KMS-11 (cell line): ENCODE measurements around the gene KANSL1.

ENCODE experiments used
- H2AFZ ChIP-seq: fragments of 200-600 bp; sonication (generic); 2 replicates; pipeline ENCODE4 v1.6.1; 2016; ENCODE audit warnings: antibody characterized with exemption, mixed run types, low read depth
- H3K27ac ChIP-seq: fragments of 200-600 bp; sonication (generic); 2 replicates; pipeline ENCODE4 v1.6.1; 2016; ENCODE audit warnings: mild to moderate bottlenecking, mixed run types
- H3K27me3 ChIP-seq: fragments of 200-600 bp; sonication (generic); 2 replicates; pipeline ENCODE4 v1.6.1; 2017; ENCODE audit warnings: mild to moderate bottlenecking, low read depth, mixed run types, moderate library complexity; ENCODE audit not compliant: insufficient read depth
- H3K36me3 ChIP-seq: fragments of 200-600 bp; sonication (generic); 2 replicates; pipeline ENCODE4 v1.6.1; 2017; ENCODE audit warnings: mild to moderate bottlenecking, mixed run types; ENCODE audit not compliant: insufficient read depth
- H3K4me1 ChIP-seq: fragments of 200-600 bp; sonication (generic); 2 replicates; pipeline ENCODE4 v1.6.1; 2016; ENCODE audit warnings: mild to moderate bottlenecking, low read depth, mixed run types; ENCODE audit not compliant: poor library complexity, severe bottlenecking
- H3K4me2 ChIP-seq: fragments of 200-600 bp; sonication (generic); 2 replicates; pipeline ENCODE4 v1.7.0; 2016; ENCODE audit warnings: mild to moderate bottlenecking, mixed run types
- H3K4me3 ChIP-seq: fragments of 200-600 bp; sonication (generic); IDR thresholded peaks from 2 replicates; pipeline ENCODE4 v1.6.1; 2017; ENCODE audit warnings: low read depth, low read length, mixed read lengths; ENCODE audit not compliant: insufficient read depth
- H3K79me2 ChIP-seq: fragments of 200-600 bp; sonication (generic); 2 replicates; pipeline ENCODE4 v1.6.1; 2016; ENCODE audit warnings: low read depth, mixed run types; ENCODE audit not compliant: insufficient read depth
- H3K9ac ChIP-seq: fragments of 200-600 bp; sonication (generic); 2 replicates; pipeline ENCODE4 v1.6.1; 2016; ENCODE audit warnings: mild to moderate bottlenecking, mixed run types
- H4K20me1 ChIP-seq: fragments of 200-600 bp; sonication (generic); 2 replicates; pipeline ENCODE4 v1.6.1; 2016; ENCODE audit warnings: mild to moderate bottlenecking, mixed run types; ENCODE audit not compliant: insufficient read depth
- CTCF ChIP-seq: fragments of 200-600 bp; sonication (generic); conservative IDR thresholded peaks from 2 replicates; pipeline ENCODE4 v1.6.1; 2017; ENCODE audit warnings: low read depth, mild to moderate bottlenecking, antibody characterized with exemption, low read length, moderate library complexity, mixed read lengths

Gene KANSL1

GRCh38 chr17:46072998-46073397, 120.2 kb downstream of the KANSL1 start:
- Histone ChIP-seq H3K4me1 (peaks cover 6% of the 10 kb centered on the region), H3K9ac (no peak overlapping the region), H3K27me3 (no peaks in the 10 kb centered on the region), H3K27ac (no peak overlapping the region), H2AFZ (no peak overlapping the region), H3K79me2 (peaks cover 24% of the 10 kb centered on the region; the same call in 1 of the 2 replicates), H3K36me3 (no peaks in the 10 kb centered on the region), H4K20me1 (no peaks in the 10 kb centered on the region), H3K4me3 (no peak overlapping the region), H3K4me2 (no peak overlapping the region)
- TF ChIP-seq CTCF, result no peak

- Histone ChIP-seq H3K79me2 (peaks cover 14% of the 10 kb centered on the region; the same call in 1 of the 2 replicates), H3K27ac (no peak overlapping the region), H3K4me2 (no peak overlapping the region), H2AFZ (no peak overlapping the region), H3K4me3 (no peak overlapping the region), H3K27me3 (no peaks in the 10 kb centered on the region), H3K9ac (no peak overlapping the region), H3K4me1 (peaks cover 6% of the 10 kb centered on the region), H3K36me3 (no peaks in the 10 kb centered on the region; the same call in 1 of the 2 replicates), H4K20me1 (no peaks in the 10 kb centered on the region)
- TF ChIP-seq CTCF, result no peak
Measured at GRCh38 chr17:46071796-46072195, 121.4 kb downstream of the KANSL1 start.

- H3K79me2 ChIP-seq, result peaks cover 6% of the 10 kb centered on the region; the same call in 1 of the 2 replicates
- no peak overlapping the region for H3K27ac ChIP-seq
- no peaks in the 10 kb centered on the region for H4K20me1 ChIP-seq
- H3K36me3 ChIP-seq, result peaks cover 9% of the 10 kb centered on the region; the same call in 1 of the 2 replicates
- no peak overlapping the region for H3K4me2 ChIP-seq
- no peak for TF ChIP-seq CTCF
- peaks cover 28% of the 10 kb centered on the region for H3K4me1 ChIP-seq
- no peak overlapping the region for H2AFZ ChIP-seq
- H3K9ac ChIP-seq, result no peak overlapping the region
- H3K4me3 ChIP-seq, result no peak overlapping the region
- no peaks in the 10 kb centered on the region for H3K27me3 ChIP-seq
Measured at GRCh38 chr17:46064460-46064859, 128.8 kb downstream of the KANSL1 start.

- Histone ChIP-seq H3K4me3 (no peak overlapping the region), H3K4me2 (no peak overlapping the region), H3K36me3 (peaks cover 9% of the 10 kb centered on the region; the same call in 1 of the 2 replicates), H4K20me1 (no peaks in the 10 kb centered on the region), H3K27ac (no peak overlapping the region), H3K9ac (no peak overlapping the region), H3K79me2 (peaks cover 8% of the 10 kb centered on the region; the same call in 1 of the 2 replicates), H3K4me1 (peaks cover 39% of the 10 kb centered on the region), H2AFZ (no peak overlapping the region), H3K27me3 (no peaks in the 10 kb centered on the region)
- TF ChIP-seq CTCF, result no peak
Measured at GRCh38 chr17:46063241-46063640, 130.0 kb downstream of the KANSL1 start.
